ENCODE data around the gene ZSWIM8. TPM values are rescaled to one million over a fixed set of nuclear protein-coding genes. Genes with fewer than 3 reads are reported as not detected.
A peak's percentile ranks its signal among the peaks of the same experiment; 100 is the strongest.

Gene ZSWIM8
- polyA plus RNA-seq, 2 of the 4 experiments (the other 2 are of a cell fraction) = 24.3 to 44.5 TPM

- H3K9me3 ChIP-seq = no peaks in the 10 kb centered on the region
- POLR2A ChIA-PET = interaction anchor here (0.7 kb wide), 1 partner anchor 16 kb away, joined by 4 read pairs; no protein-coding TSS in a partner anchor
- peaks cover 35% of the 10 kb centered on the region for H3K4me1 ChIP-seq
- DNase-seq (ENCODE audit: low read depth in 1 of 2, low spot score in 1 of 2) = no peak
- H3K4me2 ChIP-seq = no peak overlapping the region
- H3K4me3 ChIP-seq = no peak overlapping the region
- no peak for ATAC-seq
- FAIRE-seq = no peak
- H3K27ac ChIP-seq = no peak overlapping the region
- TF ChIP-seq RFX5 (IDR thresholded peaks at IDR 0.05) = no peak
- no peak for TF ChIP-seq CTCF (IDR thresholded peaks at IDR 0.05)
- no peak for TF ChIP-seq CBX2 (IDR thresholded peaks at IDR 0.05; ENCODE audit: borderline replicate concordance, low read depth)
- TF ChIP-seq RAD21 (conservative IDR thresholded peaks at IDR 0.05 in 1 of 2, IDR thresholded peaks at IDR 0.05 in 1 of 2) = no peak
- no peak for TF ChIP-seq ATOH8 (CRISPR knock-in tag; IDR thresholded peaks at IDR 0.05; ENCODE audit: low read depth)
- TF ChIP-seq EHMT2 (IDR thresholded peaks at IDR 0.05; ENCODE audit: low read depth) = no peak
- no peak for TF ChIP-seq HES2 (IDR thresholded peaks at IDR 0.05)
- TF ChIP-seq CBX8 (IDR thresholded peaks at IDR 0.05) = no peak
- TF ChIP-seq MAZ (IDR thresholded peaks at IDR 0.05; ENCODE audit: borderline replicate concordance, low read depth, low read length) = no peak
- no peak for TF ChIP-seq HDAC2 (IDR thresholded peaks at IDR 0.05)
- no peak for TF ChIP-seq HOXB5 (CRISPR knock-in tag; IDR thresholded peaks at IDR 0.05)
- no peak for TF ChIP-seq ESRRA (IDR thresholded peaks at IDR 0.05; ENCODE audit: borderline replicate concordance, low read length)
- no peak for TF ChIP-seq TFCP2L1 (CRISPR knock-in tag; IDR thresholded peaks at IDR 0.05)
- no peak for TF ChIP-seq PBX3 (IDR thresholded peaks at IDR 0.05)
- TF ChIP-seq POLR2AphosphoS2 (conservative IDR thresholded peaks at IDR 0.05; ENCODE audit: low read length) = no peak
- no peak for TF ChIP-seq JUNB (IDR thresholded peaks at IDR 0.05)
- TF ChIP-seq JUN (IDR thresholded peaks at IDR 0.05) = no peak
- no peak for TF ChIP-seq BCL3 (IDR thresholded peaks at IDR 0.05)
- no peak for TF ChIP-seq KDM1A (IDR thresholded peaks at IDR 0.05; ENCODE audit: low read depth)
- TF ChIP-seq SREBF2 (IDR thresholded peaks at IDR 0.05) = no peak
- CTCF ChIA-PET = interaction anchor here (0.7 kb wide), 1 partner anchor 15 kb away, joined by 3 read pairs; no protein-coding TSS in a partner anchor
- WGBS (ENCODE audit: missing lambda C conversion rate) = 92% methylated on average over 5 of the region's 5 CpGs
Measured at GRCh38 chr10:73779018-73779417, 6.4 kb upstream of the ZSWIM8 start.

GRCh38 chr10:73779539-73780197 lies 5.7 kb upstream of the ZSWIM8 start:
- Histone ChIP-seq H3K9me3 (no peaks in the 10 kb centered on the region), H3K27ac (no peak overlapping the region), H3K4me1 (peaks cover 29% of the 10 kb centered on the region), H3K4me2 (peak overlapping the region; percentile 94; the same call in 1 of the 3 replicates), H3K4me3 (no peak overlapping the region)
- ATAC-seq (no peak), FAIRE-seq (no peak), DNase-seq (ENCODE audit: low read depth in 1 of 2, low spot score in 1 of 2) (no peak)
- no peak for TF ChIP-seq HES2 (IDR thresholded peaks at IDR 0.05)
- TF ChIP-seq HEYL (CRISPR knock-in tag; IDR thresholded peaks at IDR 0.05) = no peak
- no peak for TF ChIP-seq TFCP2L1 (CRISPR knock-in tag; IDR thresholded peaks at IDR 0.05)
- TF ChIP-seq FOSL2 (IDR thresholded peaks at IDR 0.05) = no peak
- no peak for TF ChIP-seq FOSL2 (CRISPR knock-in tag; IDR thresholded peaks at IDR 0.05)
- TF ChIP-seq RFX5 (IDR thresholded peaks at IDR 0.05) = no peak
- TF ChIP-seq SREBF2 (IDR thresholded peaks at IDR 0.05) = no peak
- TF ChIP-seq NFE2L2 (conservative IDR thresholded peaks at IDR 0.05; ENCODE audit: low read length) = no peak
- no peak for TF ChIP-seq CBX2 (IDR thresholded peaks at IDR 0.05; ENCODE audit: borderline replicate concordance, low read depth)
- no peak for TF ChIP-seq HDAC2 (IDR thresholded peaks at IDR 0.05)
- TF ChIP-seq RAD21 (conservative IDR thresholded peaks at IDR 0.05 in 1 of 2, IDR thresholded peaks at IDR 0.05 in 1 of 2) = no peak
- TF ChIP-seq TP53 (CRISPR knock-in tag; IDR thresholded peaks at IDR 0.05) = no peak
- no peak for TF ChIP-seq JUN (IDR thresholded peaks at IDR 0.05)
- no peak for TF ChIP-seq RCOR1 (IDR thresholded peaks at IDR 0.05; ENCODE audit: low read depth, low read length)
- no peak for TF ChIP-seq RNF2 (IDR thresholded peaks at IDR 0.05; ENCODE audit: borderline replicate concordance, low read depth)
- TF ChIP-seq NR3C1 (IDR thresholded peaks at IDR 0.05) = no peak
- TF ChIP-seq FOXS1 (CRISPR knock-in tag; IDR thresholded peaks at IDR 0.05) = no peak
- no peak for TF ChIP-seq EP300 (IDR thresholded peaks at IDR 0.05)
- TF ChIP-seq MAZ (IDR thresholded peaks at IDR 0.05; ENCODE audit: borderline replicate concordance, low read depth, low read length) = no peak
- CTCF ChIA-PET = interaction anchor here (0.6 to 0.7 kb wide), 3 partner anchors 11 to 324 kb away, joined by 3 to 4 read pairs (median 3); no protein-coding TSS in a partner anchor
- WGBS (ENCODE audit: missing lambda C conversion rate) = 84% methylated on average over 3 of the region's 3 CpGs
- POLR2A ChIA-PET = no interaction called here
